Astrocyte (in vitro differentiated cells and primary cell): ENCODE measurements around the gene SUPT20H.

Source experiments
- EZH2 ChIP-seq: IDR thresholded peaks from 2 replicates; pipeline ENCODE4 v1.6.1; 2012; ENCODE audit warnings: mild to moderate bottlenecking, low read length, inconsistent platforms; ENCODE audit not compliant: insufficient read depth
- TF ChIP-seq, protein P1 (sequence below): IDR thresholded peaks from 2 replicates; pipeline ENCODE4 v1.5.1; 2011; ENCODE audit warnings: low read depth, mild to moderate bottlenecking, inconsistent platforms, low read length, moderate library complexity; ENCODE audit not compliant: insufficient read depth

GRCh38 chr13:37100731-37101130 is 41.2 kb upstream of the SUPT20H start:
- TF ChIP-seq, protein P1, sequence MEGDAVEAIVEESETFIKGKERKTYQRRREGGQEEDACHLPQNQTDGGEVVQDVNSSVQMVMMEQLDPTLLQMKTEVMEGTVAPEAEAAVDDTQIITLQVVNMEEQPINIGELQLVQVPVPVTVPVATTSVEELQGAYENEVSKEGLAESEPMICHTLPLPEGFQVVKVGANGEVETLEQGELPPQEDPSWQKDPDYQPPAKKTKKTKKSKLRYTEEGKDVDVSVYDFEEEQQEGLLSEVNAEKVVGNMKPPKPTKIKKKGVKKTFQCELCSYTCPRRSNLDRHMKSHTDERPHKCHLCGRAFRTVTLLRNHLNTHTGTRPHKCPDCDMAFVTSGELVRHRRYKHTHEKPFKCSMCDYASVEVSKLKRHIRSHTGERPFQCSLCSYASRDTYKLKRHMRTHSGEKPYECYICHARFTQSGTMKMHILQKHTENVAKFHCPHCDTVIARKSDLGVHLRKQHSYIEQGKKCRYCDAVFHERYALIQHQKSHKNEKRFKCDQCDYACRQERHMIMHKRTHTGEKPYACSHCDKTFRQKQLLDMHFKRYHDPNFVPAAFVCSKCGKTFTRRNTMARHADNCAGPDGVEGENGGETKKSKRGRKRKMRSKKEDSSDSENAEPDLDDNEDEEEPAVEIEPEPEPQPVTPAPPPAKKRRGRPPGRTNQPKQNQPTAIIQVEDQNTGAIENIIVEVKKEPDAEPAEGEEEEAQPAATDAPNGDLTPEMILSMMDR = no peak
- no peak for TF ChIP-seq EZH2
